GM19395 (cell line): ENCODE results near the gene FAM3D.

ENCODE experiments used
- ATAC-seq: cut with Tn5 transposase; IDR thresholded peaks from one replicate; pipeline ENCODE4 v1.9.1; 2021; ENCODE audit warnings: mild to moderate bottlenecking, moderate library complexity; ENCODE audit not compliant: unreplicated experiment

FAM3D gene

GRCh38 chr3:58629629-58630028 lies 36.9 kb downstream of the FAM3D start:
- ATAC-seq = no peak

- no peak for ATAC-seq
These were observed 37.6 kb downstream of the FAM3D start for GRCh38 chr3:58628823-58629562.

GRCh38 chr3:58627941-58628340 lies 38.6 kb downstream of the FAM3D start:
- no peak for ATAC-seq

GRCh38 chr3:58627570-58627885 lies 39.0 kb downstream of the FAM3D start:
- no peak for ATAC-seq

GRCh38 chr3:58626841-58627569 lies 39.6 kb downstream of the FAM3D start:
- no peak for ATAC-seq

GRCh38 chr3:58625196-58625824 lies 41.3 kb downstream of the FAM3D start:
- no peak for ATAC-seq

GRCh38 chr3:58624550-58624949 lies 42.0 kb downstream of the FAM3D start:
- no peak for ATAC-seq

- ATAC-seq = no peak
These were observed 42.6 kb downstream of the FAM3D start for GRCh38 chr3:58623961-58624360.

GRCh38 chr3:58623478-58623877 lies 43.1 kb downstream of the FAM3D start:
- ATAC-seq = no peak

GRCh38 chr3:58622892-58623291 lies 43.7 kb downstream of the FAM3D start:
- no peak for ATAC-seq

- no peak for ATAC-seq
These were observed 44.1 kb downstream of the FAM3D start for GRCh38 chr3:58622436-58622835.

- no peak for ATAC-seq
These were observed 45.3 kb downstream of the FAM3D start for GRCh38 chr3:58621086-58621830.

- ATAC-seq = no peak
These were observed 46.2 kb downstream of the FAM3D start for GRCh38 chr3:58620421-58620820.

- no peak for ATAC-seq
These were observed 49.2 kb downstream of the FAM3D start for GRCh38 chr3:58617338-58617761.

- ATAC-seq = no peak
These were observed 53.1 kb downstream of the FAM3D start for GRCh38 chr3:58613236-58614132.

GRCh38 chr3:58612830-58613229 lies 53.7 kb downstream of the FAM3D start:
- no peak for ATAC-seq

- no peak for ATAC-seq
These were observed 56.6 kb downstream of the FAM3D start for GRCh38 chr3:58609990-58610389.

- ATAC-seq = no peak
These were observed 57.9 kb downstream of the FAM3D start for GRCh38 chr3:58608648-58609047.

- ATAC-seq = no peak
These were observed 58.8 kb downstream of the FAM3D start for GRCh38 chr3:58607816-58608215.

GRCh38 chr3:58606693-58607092 lies 59.9 kb downstream of the FAM3D start:
- no peak for ATAC-seq
